ENCODE measurements around the gene GRIK4. TPM values are rescaled to one million over a fixed set of nuclear protein-coding genes. Genes with fewer than 3 reads are reported as not detected.

The GRIK4 gene
- total RNA-seq, 1 donor from 2014 or later, result 2.2 TPM

- peaks cover 18% of the 10 kb centered on the region for H3K4me1 Mint-ChIP-seq (ENCODE audit: low read depth, unreplicated experiment)
- TF ChIP-seq CTCF (IDR thresholded peaks at IDR 0.05; ENCODE audit: insufficient read depth, low read depth, low read length) (no peak), EZH2 (IDR thresholded peaks at IDR 0.05; ENCODE audit: insufficient read depth, low read length) (no peak)
- H2AFZ ChIP-seq (ENCODE audit: low read depth, low read length), result no peak overlapping the region
- H4K20me1 ChIP-seq (ENCODE audit: insufficient read depth, low read length), result no peaks in the 10 kb centered on the region
- H3K4me1 ChIP-seq (ENCODE audit: insufficient read depth, low read length), result no peaks in the 10 kb centered on the region
- no peak for FAIRE-seq
- H3K36me3 Mint-ChIP-seq (ENCODE audit: low read depth, unreplicated experiment), result peaks cover 4% of the 10 kb centered on the region
- no peak overlapping the region for H3K27ac ChIP-seq (ENCODE audit: low read depth, low read length)
- no peaks in the 10 kb centered on the region for H3K36me3 ChIP-seq (ENCODE audit: insufficient read depth, low read length)
- H3K27me3 Mint-ChIP-seq (ENCODE audit: low read depth, unreplicated experiment), result peaks cover 9% of the 10 kb centered on the region
- no peaks in the 10 kb centered on the region for H3K9me3 ChIP-seq (ENCODE audit: insufficient read depth, low read depth, low read length)
- peaks cover 2% of the 10 kb centered on the region for H3K27me3 ChIP-seq (ENCODE audit: insufficient read depth, low read length)
- H3K4me3 ChIP-seq (ENCODE audit: insufficient read depth, low read depth, low read length), result no peak overlapping the region
- H3K9me3 Mint-ChIP-seq (ENCODE audit: unreplicated experiment), result peaks cover 4% of the 10 kb centered on the region
- H3K4me3 Mint-ChIP-seq (ENCODE audit: unreplicated experiment), result no peak overlapping the region
- no peak overlapping the region for H3K9ac ChIP-seq (ENCODE audit: low read length)
- H3K27ac Mint-ChIP-seq (ENCODE audit: unreplicated experiment), result no peak overlapping the region
- H3K79me2 ChIP-seq (ENCODE audit: insufficient read depth, low read length), result no peaks in the 10 kb centered on the region
- no peak overlapping the region for H3K4me2 ChIP-seq (ENCODE audit: low read length)
- no peak for DNase-seq (ENCODE audit: low read depth)
Measured at GRCh38 chr11:120577624-120578363, 66.2 kb downstream of the GRIK4 start.

GRCh38 chr11:120578596-120579154, 67.1 kb downstream of the GRIK4 start:
- Histone ChIP-seq H3K36me3 (ENCODE audit: insufficient read depth, low read length) (no peaks in the 10 kb centered on the region), H2AFZ (ENCODE audit: low read depth, low read length) (no peak overlapping the region), H3K4me3 (ENCODE audit: insufficient read depth, low read depth, low read length) (no peak overlapping the region), H3K4me2 (ENCODE audit: low read length) (no peak overlapping the region), H3K9me3 (ENCODE audit: insufficient read depth, low read depth, low read length) (no peaks in the 10 kb centered on the region), H3K27ac (ENCODE audit: low read depth, low read length) (no peak overlapping the region), H3K27me3 (ENCODE audit: insufficient read depth, low read length) (peaks cover 2% of the 10 kb centered on the region), H3K4me1 (ENCODE audit: insufficient read depth, low read length) (no peaks in the 10 kb centered on the region), H3K9ac (ENCODE audit: low read length) (no peak overlapping the region), H3K79me2 (ENCODE audit: insufficient read depth, low read length) (no peaks in the 10 kb centered on the region), H4K20me1 (ENCODE audit: insufficient read depth, low read length) (no peaks in the 10 kb centered on the region)
- Mint-ChIP-seq H3K4me1 (ENCODE audit: low read depth, unreplicated experiment) (peaks cover 15% of the 10 kb centered on the region), H3K4me3 (ENCODE audit: unreplicated experiment) (no peak overlapping the region), H3K36me3 (ENCODE audit: low read depth, unreplicated experiment) (peaks cover 4% of the 10 kb centered on the region), H3K9me3 (ENCODE audit: unreplicated experiment) (peaks cover 7% of the 10 kb centered on the region), H3K27me3 (ENCODE audit: low read depth, unreplicated experiment) (peaks cover 9% of the 10 kb centered on the region), H3K27ac (ENCODE audit: unreplicated experiment) (no peak overlapping the region)
- no peak for TF ChIP-seq CTCF (IDR thresholded peaks at IDR 0.05; ENCODE audit: insufficient read depth, low read depth, low read length)
- no peak for TF ChIP-seq EZH2 (IDR thresholded peaks at IDR 0.05; ENCODE audit: insufficient read depth, low read length)
- FAIRE-seq, result no peak
- DNase-seq (ENCODE audit: low read depth), result no peak

- H3K4me1 ChIP-seq (ENCODE audit: insufficient read depth, low read length), result no peaks in the 10 kb centered on the region
- peaks cover 3% of the 10 kb centered on the region for H3K9me3 ChIP-seq (ENCODE audit: insufficient read depth, low read depth, low read length)
- FAIRE-seq (no peak), DNase-seq (ENCODE audit: low read depth) (no peak)
- no peak overlapping the region for H2AFZ ChIP-seq (ENCODE audit: low read depth, low read length)
- H3K79me2 ChIP-seq (ENCODE audit: insufficient read depth, low read length), result no peaks in the 10 kb centered on the region
- no peak overlapping the region for H3K27ac ChIP-seq (ENCODE audit: low read depth, low read length)
- no peak overlapping the region for H3K4me2 ChIP-seq (ENCODE audit: low read length)
- H3K27me3 Mint-ChIP-seq (ENCODE audit: low read depth, unreplicated experiment), result peaks cover 9% of the 10 kb centered on the region
- H4K20me1 ChIP-seq (ENCODE audit: insufficient read depth, low read length), result no peaks in the 10 kb centered on the region
- peaks cover 7% of the 10 kb centered on the region for H3K9me3 Mint-ChIP-seq (ENCODE audit: unreplicated experiment)
- H3K4me1 Mint-ChIP-seq (ENCODE audit: low read depth, unreplicated experiment), result peaks cover 8% of the 10 kb centered on the region
- no peak overlapping the region for H3K27ac Mint-ChIP-seq (ENCODE audit: unreplicated experiment)
- H3K4me3 ChIP-seq (ENCODE audit: insufficient read depth, low read depth, low read length), result no peak overlapping the region
- H3K36me3 Mint-ChIP-seq (ENCODE audit: low read depth, unreplicated experiment), result peaks cover 4% of the 10 kb centered on the region
- no peak overlapping the region for H3K4me3 Mint-ChIP-seq (ENCODE audit: unreplicated experiment)
- H3K9ac ChIP-seq (ENCODE audit: low read length), result no peak overlapping the region
- TF ChIP-seq EZH2 (IDR thresholded peaks at IDR 0.05; ENCODE audit: insufficient read depth, low read length) (no peak), CTCF (IDR thresholded peaks at IDR 0.05; ENCODE audit: insufficient read depth, low read depth, low read length) (no peak)
- H3K27me3 ChIP-seq (ENCODE audit: insufficient read depth, low read length), result peaks cover 4% of the 10 kb centered on the region
- no peaks in the 10 kb centered on the region for H3K36me3 ChIP-seq (ENCODE audit: insufficient read depth, low read length)
Measured at GRCh38 chr11:120579611-120580031, 68.1 kb downstream of the GRIK4 start.
